ENCODE results near the gene AP4E1. TPM values are rescaled to one million over a fixed set of nuclear protein-coding genes. Genes with fewer than 3 reads are reported as not detected.

The AP4E1 gene
- total RNA-seq, 1 experiment from 2014 or later, result 9.5 TPM

- TF ChIP-seq ZNF281 (CRISPR knock-in tag; IDR thresholded peaks at IDR 0.05) (no peak), ZNF219 (CRISPR knock-in tag; IDR thresholded peaks at IDR 0.05; ENCODE audit: borderline replicate concordance) (no peak), SMAD4 (CRISPR knock-in tag; IDR thresholded peaks at IDR 0.05) (no peak)
Measured at GRCh38 chr15:50905055-50905454, 3.4 kb upstream of the AP4E1 start (continued).

GRCh38 chr15:50906954-50907600, 1.4 kb upstream of the AP4E1 start:
- Mint-ChIP-seq H3K27ac (peak overlapping the region; percentile 87; the same call in 1 of the 2 replicates), H3K9me3 (no peaks in the 10 kb centered on the region), H3K36me3 (peaks cover under 1% of the 10 kb centered on the region; the same call in 1 of the 2 replicates), H3K4me1 (peaks cover 9% of the 10 kb centered on the region), H3K27me3 (ENCODE audit: low read depth) (peaks cover 6% of the 10 kb centered on the region; the same call in 1 of the 2 replicates), H3K4me3 (peak overlapping the region; percentile 89)
- TF ChIP-seq ZNF121 (CRISPR knock-in tag; IDR thresholded peaks at IDR 0.05), result no peak
- TF ChIP-seq NFYB (CRISPR knock-in tag; conservative IDR thresholded peaks at IDR 0.05; ENCODE audit: low read depth), result no peak
- no peak for TF ChIP-seq ZNF232 (CRISPR knock-in tag; IDR thresholded peaks at IDR 0.05)
- TF ChIP-seq USF2 (CRISPR knock-in tag; IDR thresholded peaks at IDR 0.05), result no peak
- no peak for TF ChIP-seq MXD4 (CRISPR knock-in tag; IDR thresholded peaks at IDR 0.05; ENCODE audit: borderline replicate concordance)
- TF ChIP-seq RORB (CRISPR knock-in tag; IDR thresholded peaks at IDR 0.05), result no peak
- TF ChIP-seq CREB1 (CRISPR knock-in tag; IDR thresholded peaks at IDR 0.05), result no peak
- no peak for TF ChIP-seq NR1H2 (CRISPR knock-in tag; IDR thresholded peaks at IDR 0.05)
- no peak for TF ChIP-seq NFE2L1 (CRISPR knock-in tag; IDR thresholded peaks at IDR 0.05)
- no peak for TF ChIP-seq NR3C1 (CRISPR knock-in tag; conservative IDR thresholded peaks at IDR 0.05; ENCODE audit: low read depth)
- TF ChIP-seq ATF1 (CRISPR knock-in tag; IDR thresholded peaks at IDR 0.05), result no peak
- TF ChIP-seq TP53 (CRISPR knock-in tag; IDR thresholded peaks at IDR 0.05), result no peak
- no peak for TF ChIP-seq TEAD1 (CRISPR knock-in tag; IDR thresholded peaks at IDR 0.05)
- TF ChIP-seq GTF2I (CRISPR knock-in tag; conservative IDR thresholded peaks at IDR 0.05), result no peak
- no peak for TF ChIP-seq ARID4B (CRISPR knock-in tag; IDR thresholded peaks at IDR 0.05; ENCODE audit: borderline replicate concordance)
- no peak for TF ChIP-seq ZMAT4 (CRISPR knock-in tag; IDR thresholded peaks at IDR 0.05)
- TF ChIP-seq ZBTB21 (CRISPR knock-in tag; IDR thresholded peaks at IDR 0.05; ENCODE audit: borderline replicate concordance), result no peak
- TF ChIP-seq SMAD4 (CRISPR knock-in tag; IDR thresholded peaks at IDR 0.05), result no peak
- TF ChIP-seq ZNF512 (CRISPR knock-in tag; IDR thresholded peaks at IDR 0.05; ENCODE audit: borderline replicate concordance), result no peak
- TF ChIP-seq PRDM15 (CRISPR knock-in tag; IDR thresholded peaks at IDR 0.05), result no peak
- ATAC-seq (no peak), DNase-seq (ENCODE audit: low spot score) (no peak)
- POLR2A ChIA-PET, result interaction anchor here (0.6 kb wide), 1 partner anchor 348 kb away, joined by 3 read pairs; no protein-coding TSS in a partner anchor
- CTCF ChIA-PET, result interaction anchor here (0.9 kb wide), 1 partner anchor 256 kb away, joined by 3 read pairs; no protein-coding TSS in a partner anchor
